CD4-positive, alpha-beta T cell treated with Interleukin-4 for 1 hour (primary cell): ENCODE data around the gene C2orf72.
"Not testable (repeated sequence)": the region's sequence is repeated elsewhere in the genome, so short reads cannot be mapped to it uniquely, and the experiment has no call there.

Experiments
- DNase-seq, 2 donors: peaks; one replicate each; pipeline ENCODE4 v3.0.0-alpha.2; 2020 to 2022

C2orf72 gene

GRCh38 chr2:231037202-231037730 is at the start of gene C2orf72:
Gene C2orf72, plus strand, starts transcription at chr2:231037523. Its CDS starts 43 bp downstream, at chr2:231037566.
- no peak for DNase-seq

- DNase-seq = no peak
Measured at GRCh38 chr2:230989731-230990130, 47.6 kb upstream of the C2orf72 start.

GRCh38 chr2:230990131-230990898 is 47.0 kb upstream of the C2orf72 start:
- no peak for DNase-seq

GRCh38 chr2:230990899-230991150 is 46.5 kb upstream of the C2orf72 start:
- no peak for DNase-seq

- no peak for DNase-seq
Measured at GRCh38 chr2:230991598-230991997, 45.7 kb upstream of the C2orf72 start.

- DNase-seq = no peak
Measured at GRCh38 chr2:230995821-230996220, 41.5 kb upstream of the C2orf72 start, which contains the start of gene SPATA3. Gene SPATA3, plus strand, starts transcription at chr2:230996121. Its CDS starts 113 bp downstream, at chr2:230996234.

- DNase-seq = no peak
Measured at GRCh38 chr2:230996661-230997060, 40.7 kb upstream of the C2orf72 start.

GRCh38 chr2:230998882-230999281 is 38.4 kb upstream of the C2orf72 start:
- DNase-seq = no peak

GRCh38 chr2:230999477-230999876 is 37.8 kb upstream of the C2orf72 start:
- no peak for DNase-seq

GRCh38 chr2:231000211-231000904 is 37.0 kb upstream of the C2orf72 start:
- no peak for DNase-seq

GRCh38 chr2:231001036-231001435 is 36.3 kb upstream of the C2orf72 start:
- no peak for DNase-seq

GRCh38 chr2:231001921-231002320 is 35.4 kb upstream of the C2orf72 start:
- DNase-seq = no peak

GRCh38 chr2:231002641-231003040 is 34.7 kb upstream of the C2orf72 start:
- DNase-seq = no peak

- no peak for DNase-seq
Measured at GRCh38 chr2:231003186-231003585, 34.1 kb upstream of the C2orf72 start.

GRCh38 chr2:231004930-231005329 is 32.4 kb upstream of the C2orf72 start:
- DNase-seq = not testable (repeated sequence)

- no peak for DNase-seq
Measured at GRCh38 chr2:231007286-231008098, 29.8 kb upstream of the C2orf72 start.

- DNase-seq = no peak
Measured at GRCh38 chr2:231008131-231008530, 29.2 kb upstream of the C2orf72 start.

- no peak for DNase-seq
Measured at GRCh38 chr2:231009236-231009919, 27.9 kb upstream of the C2orf72 start.

GRCh38 chr2:231010201-231010730 is 27.1 kb upstream of the C2orf72 start:
- DNase-seq = no peak

- DNase-seq = no peak
Measured at GRCh38 chr2:231011526-231011925, 25.8 kb upstream of the C2orf72 start.

- DNase-seq = no peak
Measured at GRCh38 chr2:231012463-231012862, 24.9 kb upstream of the C2orf72 start.

- no peak for DNase-seq
Measured at GRCh38 chr2:231013820-231014219, 23.5 kb upstream of the C2orf72 start.

GRCh38 chr2:231015478-231015877 is 21.8 kb upstream of the C2orf72 start:
- no peak for DNase-seq
